HEK293T (cell line): ENCODE measurements around the gene TENM3.

Source experiments
- CTCF ChIA-PET: fragments of 350-600 bp; formaldehyde crosslinking; extraction: SDS; loops from one replicate; lab custom pipeline; 2021; ENCODE audit warnings: antibody characterized with exemption, inconsistent platforms; lab: Yijun Ruan, JAX
- POLR2A ChIA-PET: fragments of 350-600 bp; formaldehyde crosslinking; extraction: SDS; loops from one replicate; lab custom pipeline; 2020; ENCODE audit warnings: antibody characterized with exemption, inconsistent platforms; lab: Yijun Ruan, JAX
- DNase-seq: peaks from one replicate; pipeline ENCODE4 v3.0.0; 2012; ENCODE audit warnings: mixed read lengths; ENCODE audit errors: extremely low spot score
- ARNT ChIP-seq: fragments of 450-650 bp; IDR thresholded peaks from 2 replicates; pipeline ENCODE4 v1.6.1; 2017; ENCODE audit warnings: mild to moderate bottlenecking
- BHLHE40 ChIP-seq: fragments of 450-650 bp; IDR thresholded peaks from 2 replicates; pipeline ENCODE4 v1.6.1; 2016; ENCODE audit warnings: mild to moderate bottlenecking, moderate library complexity, borderline replicate concordance
- CTBP1 ChIP-seq: fragments of 450-650 bp; IDR thresholded peaks from 2 replicates; pipeline ENCODE4 v1.6.1; 2016; ENCODE audit warnings: borderline replicate concordance
- ELF4 ChIP-seq: fragments of 450-650 bp; IDR thresholded peaks from 2 replicates; pipeline ENCODE4 v1.6.1; 2017; ENCODE audit warnings: antibody characterized with exemption
- FOXA1 ChIP-seq: fragments of 450-650 bp; IDR thresholded peaks from 2 replicates; pipeline ENCODE4 v1.6.1; 2016; ENCODE audit warnings: mild to moderate bottlenecking
- FOXK2 ChIP-seq: fragments of 450-650 bp; IDR thresholded peaks from 2 replicates; pipeline ENCODE4 v1.6.1; 2016; ENCODE audit warnings: mild to moderate bottlenecking
- FOXM1 ChIP-seq: fragments of 450-650 bp; IDR thresholded peaks from 2 replicates; pipeline ENCODE4 v1.6.1; 2017; ENCODE audit warnings: mild to moderate bottlenecking, borderline replicate concordance
- HDGF ChIP-seq: fragments of 450-650 bp; IDR thresholded peaks from 2 replicates; pipeline ENCODE4 v1.6.1; 2017; ENCODE audit warnings: antibody characterized with exemption, borderline replicate concordance
- L3MBTL2 ChIP-seq: fragments of 450-650 bp; conservative IDR thresholded peaks from 2 replicates; pipeline ENCODE4 v1.6.1; 2016; ENCODE audit warnings: mild to moderate bottlenecking
- LEF1 ChIP-seq: fragments of 450-650 bp; IDR thresholded peaks from 2 replicates; pipeline ENCODE4 v1.6.1; 2017; ENCODE audit warnings: mild to moderate bottlenecking, borderline replicate concordance
- NFRKB ChIP-seq: fragments of 450-650 bp; IDR thresholded peaks from 2 replicates; pipeline ENCODE4 v1.6.1; 2016; ENCODE audit warnings: mild to moderate bottlenecking, moderate library complexity
- PKNOX1 ChIP-seq: fragments of 450-650 bp; IDR thresholded peaks from 2 replicates; pipeline ENCODE4 v1.6.1; 2016
- SP1 ChIP-seq: fragments of 450-650 bp; IDR thresholded peaks from 2 replicates; pipeline ENCODE4 v1.6.1; 2017
- SUZ12 ChIP-seq: fragments of 450-650 bp; IDR thresholded peaks from 2 replicates; pipeline ENCODE4 v1.6.1; 2016; ENCODE audit warnings: mild to moderate bottlenecking
- TARDBP ChIP-seq: fragments of 450-650 bp; IDR thresholded peaks from 2 replicates; pipeline ENCODE4 v1.6.1; 2016
- ZNF384 ChIP-seq: fragments of 450-650 bp; IDR thresholded peaks from 2 replicates; pipeline ENCODE4 v1.6.1; 2016

TENM3 gene

GRCh38 chr4:182206266-182206665 is 36.9 kb upstream of the TENM3 start:
- TF ChIP-seq PKNOX1 (no peak), NFRKB (no peak), ARNT (no peak), ELF4 (no peak), FOXA1 (no peak), ZNF384 (no peak), SUZ12 (no peak), HDGF (no peak), TARDBP (no peak), FOXK2 (no peak), FOXM1 (no peak), BHLHE40 (no peak), SP1 (no peak)
- ChIA-PET CTCF (interaction anchor here (2.4 kb wide), 1 partner anchor 18 kb away, joined by 6 read pairs; no protein-coding TSS in a partner anchor), POLR2A (no interaction called here)
- no peak for DNase-seq

- DNase-seq: no peak
- ChIA-PET CTCF (interaction anchor here (2.4 kb wide), 1 partner anchor 19 kb away, joined by 6 read pairs; no protein-coding TSS in a partner anchor), POLR2A (interaction anchor here (1.0 to 3.0 kb wide), 3 partner anchors 12 to 61 kb away, joined by 3 to 8 read pairs (median 4); no protein-coding TSS in a partner anchor)
- TF ChIP-seq SP1 (no peak), TARDBP (no peak), FOXK2 (no peak), ZNF384 (no peak), PKNOX1 (no peak), SUZ12 (no peak), NFRKB (no peak), ELF4 (no peak), BHLHE40 (no peak), LEF1 (no peak), ARNT (no peak), FOXM1 (no peak), L3MBTL2 (no peak), FOXA1 (no peak), CTBP1 (no peak), HDGF (no peak)
These were observed 36.3 kb upstream of the TENM3 start for GRCh38 chr4:182206916-182207315.

DNA sequence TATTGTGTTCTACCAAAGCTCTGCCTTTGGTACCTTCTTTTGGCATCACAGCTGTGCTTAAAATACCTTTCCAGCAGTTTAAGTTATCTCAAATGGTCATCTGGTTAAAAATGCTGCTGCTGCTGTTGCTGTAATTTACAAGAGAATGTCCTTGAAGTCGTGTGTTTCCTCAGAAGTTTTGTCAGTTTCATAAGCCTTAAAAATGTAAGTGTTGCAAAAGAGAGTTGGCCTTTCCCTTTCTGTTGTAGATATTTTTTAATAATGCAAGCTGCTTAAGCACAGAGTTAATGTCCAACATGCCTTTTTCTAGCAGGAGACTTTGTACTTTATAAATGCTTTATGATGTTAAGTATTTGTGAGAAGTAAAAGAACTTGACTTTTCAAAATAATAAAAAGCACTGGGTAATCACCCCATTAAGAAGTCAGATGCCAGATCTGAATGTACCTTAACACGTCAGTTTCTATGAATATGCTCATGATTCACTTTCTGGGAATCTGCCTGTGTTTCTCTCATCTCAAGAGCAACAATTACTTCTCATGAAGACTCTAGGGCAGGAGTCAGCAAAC is 35.3 kb upstream of the TENM3 start:
- POLR2A ChIA-PET: interaction anchor here (1.0 to 3.0 kb wide), 3 partner anchors 11 to 62 kb away, joined by 3 to 8 read pairs (median 4); no protein-coding TSS in a partner anchor
- CTCF ChIA-PET: interaction anchor here (0.6 to 0.8 kb wide), 3 partner anchors 39 to 380 kb away, joined by 3 read pairs; no protein-coding TSS in a partner anchor
- DNase-seq: no peak
- TF ChIP-seq LEF1 (no peak), FOXM1 (no peak), FOXK2 (no peak), FOXA1 (no peak), CTBP1 (no peak), SUZ12 (no peak), ZNF384 (no peak), BHLHE40 (no peak), PKNOX1 (no peak), HDGF (no peak), L3MBTL2 (no peak), NFRKB (no peak), ARNT (no peak), SP1 (no peak), TARDBP (no peak), ELF4 (no peak)

GRCh38 chr4:182208526-182209050 is 34.6 kb upstream of the TENM3 start:
- ChIA-PET POLR2A (interaction anchor here (3.0 kb wide), 1 partner anchor 63 kb away, joined by 8 read pairs; no protein-coding TSS in a partner anchor), CTCF (interaction anchor here (0.6 to 0.7 kb wide), 2 partner anchors 9 to 47 kb away, joined by 3 read pairs; no protein-coding TSS in a partner anchor)
- DNase-seq: no peak
- TF ChIP-seq CTBP1 (no peak), HDGF (no peak), ARNT (no peak), ZNF384 (no peak)

DNA sequence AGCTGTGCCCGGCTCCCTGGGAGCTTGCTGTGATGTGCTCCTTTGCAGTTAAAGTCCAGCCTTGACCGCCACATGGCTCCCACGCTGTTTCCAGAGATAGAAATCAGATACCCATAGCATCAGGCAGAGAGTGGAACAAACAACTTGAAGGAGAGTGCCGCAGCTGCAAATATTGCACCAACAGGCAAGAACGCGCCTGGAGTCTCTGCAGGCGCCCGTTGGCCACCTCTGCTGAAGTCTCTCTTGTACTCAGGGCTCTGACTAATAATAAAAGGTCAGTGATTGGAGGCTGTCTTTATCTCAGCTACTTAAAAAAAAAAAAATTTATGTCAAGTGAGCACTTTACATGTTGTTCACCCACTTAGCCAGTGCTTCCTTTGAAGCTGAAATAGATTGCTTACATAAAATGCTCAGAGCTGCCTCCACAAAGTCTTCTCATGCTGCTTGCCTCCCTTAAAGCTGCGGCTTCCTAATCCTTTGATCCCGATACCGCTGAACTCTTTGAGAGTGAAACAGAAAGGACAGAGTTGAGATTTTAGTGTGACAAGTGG is 30.9 kb upstream of the TENM3 start:
- ChIA-PET POLR2A (no interaction called here), CTCF (no interaction called here)
- DNase-seq: peak; percentile 19
- TF ChIP-seq ELF4: no peak
- TF ChIP-seq CTBP1: no peak
- no peak for TF ChIP-seq BHLHE40
- TF ChIP-seq ARNT: no peak

DNA sequence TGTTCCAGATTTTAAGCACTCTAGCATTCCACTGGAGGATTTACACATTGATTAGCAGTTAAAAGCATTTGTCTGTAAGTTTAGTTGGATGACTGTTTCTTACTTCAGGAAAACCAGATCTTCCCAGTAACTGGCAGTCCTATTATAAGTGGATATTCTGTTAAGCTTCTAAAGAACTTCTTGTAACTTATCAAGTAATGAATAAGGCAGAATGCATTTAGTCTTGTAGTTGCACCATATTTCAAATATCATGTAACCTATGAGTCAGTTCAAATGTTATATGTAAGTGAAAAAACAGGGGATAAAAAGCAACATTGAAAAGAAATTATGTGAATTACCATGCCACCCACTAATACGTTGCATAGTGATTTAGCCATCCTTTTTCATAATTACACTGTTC is 30.2 kb upstream of the TENM3 start:
- no peak for TF ChIP-seq LEF1
- no peak for TF ChIP-seq HDGF
- TF ChIP-seq FOXA1: no peak
- TF ChIP-seq SUZ12: no peak
- no peak for TF ChIP-seq L3MBTL2
- TF ChIP-seq ZNF384: no peak
- TF ChIP-seq TARDBP: no peak
- TF ChIP-seq PKNOX1: no peak
- TF ChIP-seq BHLHE40: no peak
- TF ChIP-seq CTBP1: no peak
- no peak for TF ChIP-seq FOXM1
- TF ChIP-seq ELF4: no peak
- TF ChIP-seq NFRKB: no peak
- no peak for TF ChIP-seq SP1
- TF ChIP-seq ARNT: no peak
- no peak for DNase-seq
- ChIA-PET CTCF (no interaction called here), POLR2A (interaction anchor here (1.2 kb wide), 1 partner anchor 13 kb away, joined by 3 read pairs; no protein-coding TSS in a partner anchor)
